Measurements from ENCODE around the gene ERO1B. TPM values are rescaled to one million over a fixed set of nuclear protein-coding genes. Genes with fewer than 3 reads are reported as not detected.

Gene ERO1B
- total RNA-seq, 4 donors from 2014 or later, result 29.8 to 60.1 (median 38.3) TPM

DNA sequence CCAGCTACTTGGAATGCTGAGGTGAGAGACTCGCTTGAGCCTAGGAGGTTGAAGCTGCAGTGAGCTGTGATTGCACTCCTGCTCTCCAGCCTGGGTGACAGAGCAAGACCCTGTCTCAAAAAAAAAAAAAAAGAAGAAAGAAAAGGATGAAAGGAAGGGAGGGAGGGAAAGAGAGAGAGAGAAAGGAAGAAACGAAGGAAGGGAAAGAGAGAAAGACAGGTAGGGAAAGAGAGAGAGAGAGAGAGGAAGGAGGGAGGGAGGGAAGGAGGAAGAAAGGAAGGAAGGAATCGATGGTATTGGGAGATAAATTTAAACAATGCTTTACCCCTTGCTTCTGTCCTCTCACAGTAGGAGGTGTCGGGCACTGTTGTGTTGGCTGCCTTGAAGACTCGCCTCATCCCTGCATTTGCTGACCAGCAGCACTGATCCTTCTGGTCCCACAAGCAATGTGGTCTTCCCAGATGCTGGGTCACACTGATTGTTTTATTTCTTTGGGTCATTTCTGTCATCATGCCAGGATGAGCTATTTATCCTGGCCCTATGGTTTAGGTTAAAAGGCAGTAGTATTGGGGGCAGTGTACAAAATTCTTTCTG lies 108.5 kb downstream of the ERO1B start:
- intact Hi-C loops (cut with DNase I), result no loop called here
- Histone ChIP-seq H3K9me3 (no peaks in the 10 kb centered on the region), H3K27ac (no peak overlapping the region), H3K4me1 (no peaks in the 10 kb centered on the region), H3K27me3 (no peaks in the 10 kb centered on the region), H3K36me3 (no peaks in the 10 kb centered on the region), H3K4me3 (replicated peaks in 1 of 3) (no peak overlapping the region)
- TF ChIP-seq, protein P1, sequence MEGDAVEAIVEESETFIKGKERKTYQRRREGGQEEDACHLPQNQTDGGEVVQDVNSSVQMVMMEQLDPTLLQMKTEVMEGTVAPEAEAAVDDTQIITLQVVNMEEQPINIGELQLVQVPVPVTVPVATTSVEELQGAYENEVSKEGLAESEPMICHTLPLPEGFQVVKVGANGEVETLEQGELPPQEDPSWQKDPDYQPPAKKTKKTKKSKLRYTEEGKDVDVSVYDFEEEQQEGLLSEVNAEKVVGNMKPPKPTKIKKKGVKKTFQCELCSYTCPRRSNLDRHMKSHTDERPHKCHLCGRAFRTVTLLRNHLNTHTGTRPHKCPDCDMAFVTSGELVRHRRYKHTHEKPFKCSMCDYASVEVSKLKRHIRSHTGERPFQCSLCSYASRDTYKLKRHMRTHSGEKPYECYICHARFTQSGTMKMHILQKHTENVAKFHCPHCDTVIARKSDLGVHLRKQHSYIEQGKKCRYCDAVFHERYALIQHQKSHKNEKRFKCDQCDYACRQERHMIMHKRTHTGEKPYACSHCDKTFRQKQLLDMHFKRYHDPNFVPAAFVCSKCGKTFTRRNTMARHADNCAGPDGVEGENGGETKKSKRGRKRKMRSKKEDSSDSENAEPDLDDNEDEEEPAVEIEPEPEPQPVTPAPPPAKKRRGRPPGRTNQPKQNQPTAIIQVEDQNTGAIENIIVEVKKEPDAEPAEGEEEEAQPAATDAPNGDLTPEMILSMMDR (IDR thresholded peaks at IDR 0.05), result no peak
- no peak for TF ChIP-seq POLR2A (IDR thresholded peaks at IDR 0.05)
- no peak for DNase-seq
- 81 to 83% methylated on average over 5 of the region's 5 CpGs for WGBS, 2 donors

DNA sequence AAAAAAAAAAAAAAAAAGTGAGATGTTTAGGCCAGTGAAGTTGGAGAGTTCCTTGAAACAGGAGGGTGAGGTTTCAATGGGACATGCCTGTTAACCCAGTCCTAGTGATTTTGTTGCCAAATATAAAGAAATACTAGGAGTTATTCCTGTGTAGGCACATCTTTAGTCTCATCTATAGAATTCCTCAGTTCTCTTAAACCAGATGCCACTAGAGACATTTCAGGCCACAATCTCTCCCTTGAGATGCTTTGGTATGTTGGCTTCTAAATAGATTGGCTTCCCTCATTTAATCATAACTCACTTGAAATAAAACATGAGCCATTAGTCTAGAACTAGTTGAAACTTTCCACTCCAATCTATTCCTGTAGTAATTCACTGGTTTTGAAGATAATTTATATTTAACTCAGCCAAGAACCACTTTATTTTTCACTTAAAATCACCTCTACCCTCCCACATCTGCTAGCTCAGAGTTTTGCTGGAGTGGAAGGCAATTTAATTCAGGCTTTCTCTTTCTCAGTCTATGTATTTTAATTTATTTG lies 109.6 kb downstream of the ERO1B start:
- Histone ChIP-seq H3K4me3 (replicated peaks in 1 of 3) (no peak overlapping the region), H3K27me3 (no peaks in the 10 kb centered on the region), H3K9me3 (no peaks in the 10 kb centered on the region), H3K36me3 (no peaks in the 10 kb centered on the region), H3K4me1 (no peaks in the 10 kb centered on the region), H3K27ac (no peak overlapping the region)
- DNase-seq, result no peak
- intact Hi-C loops (cut with DNase I), result no loop called here
- TF ChIP-seq, protein P1 (IDR thresholded peaks at IDR 0.05), result no peak
- no peak for TF ChIP-seq POLR2A (IDR thresholded peaks at IDR 0.05)

DNA sequence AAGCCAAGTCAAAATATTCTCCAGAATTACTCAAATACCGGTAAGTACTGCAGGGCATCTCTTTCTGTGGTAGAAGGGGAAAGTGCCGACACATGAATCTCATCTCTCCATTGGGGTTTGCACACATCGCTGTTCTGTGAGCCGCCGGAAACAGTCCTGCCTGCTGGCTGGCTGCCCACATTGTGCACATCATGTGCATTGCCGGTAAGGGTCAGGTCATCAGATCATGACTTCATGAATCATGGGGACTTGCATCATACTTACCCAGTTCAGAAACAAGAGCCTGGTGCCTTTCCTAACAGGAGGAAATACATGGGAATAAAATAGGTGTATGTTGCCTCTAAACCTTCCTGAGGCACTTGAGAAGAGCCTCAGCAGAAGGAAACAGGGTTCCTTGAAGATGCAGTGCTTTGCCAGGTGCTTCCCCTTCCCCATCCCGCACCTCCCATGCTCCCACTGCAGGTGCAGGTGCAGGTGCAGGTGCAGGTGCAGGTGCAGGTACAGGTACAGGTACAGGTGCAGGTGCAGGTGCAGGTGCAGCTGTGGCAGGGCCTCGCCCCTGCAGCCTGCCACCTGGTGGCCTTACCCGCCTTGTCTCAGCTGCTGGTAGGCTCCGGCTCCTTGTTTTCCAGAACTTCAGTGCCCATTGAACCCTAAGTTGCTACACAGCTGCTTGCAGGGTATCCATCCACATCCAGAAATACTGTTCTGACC lies 112.9 kb downstream of the ERO1B start:
- no peaks in the 10 kb centered on the region for H3K4me1 ChIP-seq
- no peak overlapping the region for H3K4me3 ChIP-seq (replicated peaks in 1 of 3)
- no peaks in the 10 kb centered on the region for H3K9me3 ChIP-seq
- no peaks in the 10 kb centered on the region for H3K36me3 ChIP-seq
- DNase-seq, result peak; percentile 31 to 35
- intact Hi-C loops (cut with DNase I), result no loop called here
- 75 to 88% methylated on average over 10 of the region's 10 CpGs for WGBS, 2 donors
- no peak for TF ChIP-seq POLR2A (IDR thresholded peaks at IDR 0.05)
- TF ChIP-seq, protein P1 (IDR thresholded peaks at IDR 0.05), result peak in 1 of 6 experiments; percentile 34
- H3K27me3 ChIP-seq, result no peaks in the 10 kb centered on the region
- H3K27ac ChIP-seq, result no peak overlapping the region

DNA sequence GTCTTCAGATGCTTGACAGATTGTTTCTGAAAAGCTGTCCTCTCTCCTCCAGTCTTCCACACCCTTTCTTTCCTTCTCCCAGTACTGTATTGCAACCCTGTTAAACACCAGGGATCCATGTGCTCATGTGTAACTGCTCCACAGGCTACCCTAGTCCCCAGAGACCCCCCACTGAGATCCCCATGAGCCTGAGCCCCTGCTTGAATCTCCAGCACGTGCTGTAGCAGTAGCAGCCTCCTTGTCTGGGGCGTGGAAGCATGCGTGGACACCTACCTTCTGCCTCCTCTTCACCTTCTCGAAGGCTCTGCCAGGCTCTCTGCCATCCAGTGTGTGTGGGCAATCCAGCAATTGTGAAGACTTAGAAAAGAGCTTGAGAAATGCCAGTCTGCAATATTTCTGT lies 114.2 kb downstream of the ERO1B start:
- no peak overlapping the region for H3K4me3 ChIP-seq (replicated peaks in 1 of 3)
- intact Hi-C loops (cut with DNase I), result no loop called here
- no peaks in the 10 kb centered on the region for H3K4me1 ChIP-seq
- WGBS, 2 donors, result 91 to 96% methylated on average over 4 of the region's 4 CpGs
- H3K27ac ChIP-seq, result no peak overlapping the region
- H3K27me3 ChIP-seq, result no peaks in the 10 kb centered on the region
- H3K9me3 ChIP-seq, result no peaks in the 10 kb centered on the region
- H3K36me3 ChIP-seq, result no peaks in the 10 kb centered on the region
- no peak for DNase-seq
- no peak for TF ChIP-seq POLR2A (IDR thresholded peaks at IDR 0.05)
- TF ChIP-seq, protein P1 (IDR thresholded peaks at IDR 0.05), result no peak

DNA sequence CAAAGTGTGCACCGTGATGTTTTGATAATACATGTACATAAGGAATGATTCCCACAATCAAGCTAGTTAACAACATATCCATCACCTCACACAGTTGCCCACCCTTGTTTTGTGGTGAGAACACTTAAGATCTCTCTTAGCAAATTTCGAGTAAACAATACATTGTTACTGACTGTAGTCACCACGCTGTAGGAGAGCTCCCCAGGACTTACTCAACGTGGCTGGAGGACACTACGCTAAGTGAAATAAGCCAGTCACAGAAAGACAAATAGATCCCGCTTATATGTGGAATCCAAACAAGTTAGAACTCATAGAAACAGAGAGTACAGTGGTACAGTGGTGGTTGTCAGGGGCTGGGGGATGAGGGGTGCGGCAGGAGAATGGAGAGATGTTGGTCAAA lies 114.6 kb downstream of the ERO1B start:
- H3K4me1 ChIP-seq, result no peaks in the 10 kb centered on the region
- TF ChIP-seq POLR2A (IDR thresholded peaks at IDR 0.05), result no peak
- TF ChIP-seq, protein P1 (IDR thresholded peaks at IDR 0.05), result no peak
- no peak overlapping the region for H3K4me3 ChIP-seq (replicated peaks in 1 of 3)
- no peak overlapping the region for H3K27ac ChIP-seq
- no peaks in the 10 kb centered on the region for H3K36me3 ChIP-seq
- WGBS, 2 donors, result 93 to 94% methylated on average over 7 of the region's 7 CpGs
- no peaks in the 10 kb centered on the region for H3K9me3 ChIP-seq
- intact Hi-C loops (cut with DNase I), result no loop called here
- no peak for DNase-seq
- H3K27me3 ChIP-seq, result no peaks in the 10 kb centered on the region

All from thyroid gland (tissue), 4 donors.